NB4 (cell line): ENCODE measurements around the gene SYNGR1.
"Not testable (repeated sequence)": the region's sequence is repeated elsewhere in the genome, so short reads cannot be mapped to it uniquely, and the experiment has no call there.

Source experiments
- DNase-seq: peaks from one replicate; pipeline ENCODE4 v3.0.0; 2010; ENCODE audit warnings: low read depth
- H3K4me3 ChIP-seq: one replicate; pipeline ENCODE4 v1.5.1; 2011; ENCODE audit warnings: mild to moderate bottlenecking, low read depth, low read length, moderate library complexity
- MYC ChIP-seq: IDR thresholded peaks from 2 replicates; pipeline ENCODE4 v1.6.1; 2011; ENCODE audit warnings: low read depth, low read length
- POLR2A ChIP-seq: IDR thresholded peaks from 2 replicates; pipeline ENCODE4 v1.6.1; 2011; ENCODE audit warnings: mild to moderate bottlenecking; ENCODE audit not compliant: insufficient read length; ENCODE audit errors: extremely low read depth
- TF ChIP-seq, protein P1 (sequence below): IDR thresholded peaks from 2 replicates; pipeline ENCODE4 v1.6.1; 2011; ENCODE audit warnings: low read depth, low read length
- TF ChIP-seq, protein P2 (sequence below): IDR thresholded peaks from one replicate; pipeline ENCODE4 v1.5.1; 2012; ENCODE audit warnings: low read depth, low read length

The SYNGR1 gene

DNA sequence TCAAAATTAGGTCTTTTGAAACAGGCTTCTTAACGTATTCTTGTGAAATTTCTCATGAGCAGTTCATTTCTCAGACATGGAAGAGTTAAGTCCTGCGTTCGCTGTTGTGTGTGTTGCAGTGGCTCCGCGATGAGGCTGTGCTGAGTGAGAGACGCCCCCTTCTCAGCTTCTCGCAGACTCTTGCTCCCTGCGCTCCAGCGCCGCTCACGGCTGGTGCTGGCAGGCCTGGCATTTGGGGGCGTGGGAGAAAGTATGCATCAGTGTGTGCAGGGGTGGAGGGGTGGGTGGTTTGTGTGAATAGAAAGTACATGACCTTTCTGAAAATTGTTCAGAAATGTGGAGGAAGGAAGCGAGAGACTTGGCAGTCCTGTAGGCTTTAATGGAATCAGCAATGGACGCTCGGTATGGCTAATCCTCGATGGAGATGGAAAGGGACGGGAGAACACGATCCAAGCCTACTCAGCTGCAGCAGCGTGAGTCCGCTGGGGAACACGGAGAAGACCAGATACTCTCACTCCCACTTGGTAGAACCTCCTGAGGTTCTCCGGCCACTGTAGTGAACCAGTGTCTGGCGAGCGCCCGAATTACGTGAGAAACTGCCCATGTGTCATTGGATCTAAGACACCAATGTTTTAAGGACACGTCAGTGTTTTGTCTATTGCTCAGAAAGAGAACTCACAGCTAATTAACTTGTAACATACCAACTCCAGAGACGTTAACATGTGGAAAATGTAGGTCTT is 55.7 kb downstream of the SYNGR1 start:
- no peak overlapping the region for H3K4me3 ChIP-seq
- no peak for DNase-seq

DNA sequence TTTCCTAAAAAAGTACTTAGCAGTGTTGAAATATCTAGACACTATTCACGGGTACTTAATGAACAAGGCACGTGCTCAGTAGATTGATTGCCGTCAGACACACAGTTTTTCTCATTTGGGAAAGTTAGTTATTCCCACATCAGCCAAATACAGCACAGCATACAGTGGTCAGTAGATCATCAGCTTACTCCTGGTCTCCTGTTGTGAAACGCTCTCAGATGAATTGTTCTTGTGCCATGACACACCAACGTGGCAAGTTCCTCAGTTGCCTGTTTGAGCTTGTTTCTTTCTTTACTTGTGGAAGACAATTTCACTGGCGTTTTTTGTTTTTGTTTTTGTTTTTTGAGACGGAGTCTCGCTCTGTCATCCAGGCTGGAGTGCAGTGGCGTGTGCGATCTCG is 58.4 kb downstream of the SYNGR1 start:
- DNase-seq: no peak
- H3K4me3 ChIP-seq: no peak overlapping the region
- no peak for TF ChIP-seq POLR2A
- TF ChIP-seq, protein P1, sequence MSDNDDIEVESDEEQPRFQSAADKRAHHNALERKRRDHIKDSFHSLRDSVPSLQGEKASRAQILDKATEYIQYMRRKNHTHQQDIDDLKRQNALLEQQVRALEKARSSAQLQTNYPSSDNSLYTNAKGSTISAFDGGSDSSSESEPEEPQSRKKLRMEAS: no peak

More for the DNA sequence above, 55.7 kb downstream of the SYNGR1 start:
- TF ChIP-seq POLR2A (no peak), MYC (no peak)
- TF ChIP-seq, protein P2, sequence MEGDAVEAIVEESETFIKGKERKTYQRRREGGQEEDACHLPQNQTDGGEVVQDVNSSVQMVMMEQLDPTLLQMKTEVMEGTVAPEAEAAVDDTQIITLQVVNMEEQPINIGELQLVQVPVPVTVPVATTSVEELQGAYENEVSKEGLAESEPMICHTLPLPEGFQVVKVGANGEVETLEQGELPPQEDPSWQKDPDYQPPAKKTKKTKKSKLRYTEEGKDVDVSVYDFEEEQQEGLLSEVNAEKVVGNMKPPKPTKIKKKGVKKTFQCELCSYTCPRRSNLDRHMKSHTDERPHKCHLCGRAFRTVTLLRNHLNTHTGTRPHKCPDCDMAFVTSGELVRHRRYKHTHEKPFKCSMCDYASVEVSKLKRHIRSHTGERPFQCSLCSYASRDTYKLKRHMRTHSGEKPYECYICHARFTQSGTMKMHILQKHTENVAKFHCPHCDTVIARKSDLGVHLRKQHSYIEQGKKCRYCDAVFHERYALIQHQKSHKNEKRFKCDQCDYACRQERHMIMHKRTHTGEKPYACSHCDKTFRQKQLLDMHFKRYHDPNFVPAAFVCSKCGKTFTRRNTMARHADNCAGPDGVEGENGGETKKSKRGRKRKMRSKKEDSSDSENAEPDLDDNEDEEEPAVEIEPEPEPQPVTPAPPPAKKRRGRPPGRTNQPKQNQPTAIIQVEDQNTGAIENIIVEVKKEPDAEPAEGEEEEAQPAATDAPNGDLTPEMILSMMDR: no peak
- TF ChIP-seq, protein P1: no peak

DNA sequence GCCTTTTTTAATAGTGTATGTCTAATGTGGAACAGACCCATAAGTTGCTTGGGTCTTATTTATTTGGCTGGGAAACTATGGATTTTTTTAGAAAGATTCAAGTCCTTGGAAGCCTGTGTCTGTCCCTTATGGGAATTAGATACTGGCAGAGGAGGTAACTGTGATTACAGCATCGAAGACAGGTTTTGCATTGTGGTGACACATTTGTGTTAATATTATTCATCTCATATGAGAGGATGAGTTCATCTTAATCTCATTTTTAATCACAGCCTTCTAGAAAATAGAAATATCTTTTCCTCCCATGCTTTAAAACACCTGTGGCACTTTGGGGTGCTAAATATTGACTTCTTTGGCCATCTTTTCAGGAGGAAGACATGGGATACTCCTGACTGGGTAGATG is 59.0 kb downstream of the SYNGR1 start:
- DNase-seq: no peak

DNA sequence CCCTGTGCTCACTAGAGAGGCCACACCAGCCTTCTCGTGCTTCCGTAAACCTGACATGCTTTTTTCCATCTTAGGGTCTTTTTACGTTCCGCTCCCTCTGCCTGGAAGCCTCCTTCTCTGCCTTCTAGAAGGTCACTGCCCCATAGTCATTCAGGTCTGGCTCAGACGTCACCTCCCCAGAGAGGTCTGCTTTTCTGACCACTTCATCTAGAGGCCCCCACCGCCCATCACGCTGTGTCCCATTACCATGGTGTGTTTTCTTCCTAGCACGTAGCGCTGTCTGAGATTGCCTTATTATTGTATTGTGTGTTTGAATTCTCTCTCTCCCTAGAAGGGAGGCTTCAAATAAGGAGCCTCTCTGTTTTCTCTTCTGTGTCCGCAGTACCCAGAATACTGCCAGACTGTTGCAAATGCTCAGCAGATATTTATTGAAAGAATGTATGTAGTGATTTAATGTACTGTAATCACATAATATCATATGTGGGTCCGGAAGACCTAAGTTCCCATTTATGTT is 59.8 kb downstream of the SYNGR1 start:
- H3K4me3 ChIP-seq: no peak overlapping the region
- DNase-seq: no peak
- TF ChIP-seq, protein P2: no peak
- TF ChIP-seq, protein P1: no peak
- TF ChIP-seq POLR2A (no peak), MYC (no peak)

More for the DNA sequence above, 59.0 kb downstream of the SYNGR1 start:
- TF ChIP-seq, protein P1: no peak
- TF ChIP-seq, protein P2: no peak
- TF ChIP-seq POLR2A (no peak), MYC (no peak)
- no peak overlapping the region for H3K4me3 ChIP-seq

DNA sequence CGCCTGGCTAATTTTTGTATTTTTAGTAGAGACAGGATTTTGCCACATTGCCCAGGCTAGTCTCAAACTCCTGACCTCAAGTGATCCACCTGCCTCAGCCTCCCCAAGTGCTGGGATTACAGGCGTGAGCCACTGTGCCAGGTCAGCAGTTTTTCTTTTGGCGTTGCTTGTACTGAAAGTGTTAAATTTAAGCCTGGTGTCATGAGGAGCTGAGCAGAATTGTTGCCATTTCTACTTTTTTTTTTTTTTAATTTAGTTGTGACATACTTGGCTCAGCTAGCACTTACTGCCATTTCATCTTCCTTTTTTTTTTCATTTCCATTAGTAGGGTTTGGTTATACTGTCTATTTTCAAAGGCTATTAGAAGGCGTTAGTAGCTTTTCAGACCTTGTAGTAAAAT is 60.5 kb downstream of the SYNGR1 start:
- H3K4me3 ChIP-seq: no peak overlapping the region
- TF ChIP-seq, protein P2: no peak
- TF ChIP-seq MYC (no peak), POLR2A (no peak)
- TF ChIP-seq, protein P1: no peak
- DNase-seq: no peak

DNA sequence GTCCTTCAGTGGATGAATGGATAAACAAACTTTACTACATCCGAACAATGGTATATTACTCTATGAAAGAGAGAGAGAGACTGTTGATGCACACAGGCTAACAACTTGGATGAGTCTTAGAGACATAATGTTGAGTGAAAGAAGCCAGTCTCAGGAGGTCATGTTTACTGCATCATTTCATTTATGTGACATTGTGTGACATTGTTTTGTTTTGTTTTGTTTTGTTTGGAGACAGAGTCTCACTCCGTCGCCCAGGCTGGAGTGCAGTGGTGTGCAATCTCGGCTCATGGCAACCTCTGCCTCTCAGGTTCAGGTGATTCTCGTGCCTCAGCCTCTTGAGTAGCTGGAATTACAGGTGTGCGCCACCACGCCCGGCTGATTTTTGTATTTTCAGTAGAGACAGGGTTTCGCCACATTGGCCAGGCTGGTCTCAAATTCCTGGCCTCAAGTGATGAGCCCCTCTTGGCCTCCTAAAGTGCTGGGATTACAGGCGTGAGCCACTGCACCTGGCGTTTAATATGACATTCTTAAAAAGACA is 62.1 kb downstream of the SYNGR1 start:
- DNase-seq, H3K4me3 ChIP-seq: not testable (repeated sequence)

DNA sequence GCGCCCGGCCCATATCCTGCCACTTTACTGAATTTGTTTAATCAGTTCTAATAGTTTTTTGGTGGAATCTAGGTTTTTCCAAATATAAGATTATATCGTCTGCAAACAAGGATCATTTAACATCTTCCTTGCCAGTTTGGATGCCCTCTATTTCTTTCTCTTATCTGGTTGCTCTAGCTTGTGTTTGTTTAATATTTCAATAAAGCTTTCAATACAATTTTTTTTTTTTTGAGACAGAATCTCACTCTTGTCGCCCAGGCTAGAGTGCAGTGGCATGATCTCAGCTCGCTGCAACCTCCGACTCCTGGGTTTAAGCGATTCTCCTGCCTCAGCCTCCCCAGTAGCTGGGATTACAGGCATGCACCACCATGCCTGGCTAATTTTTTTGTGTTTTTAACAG is 63.4 kb downstream of the SYNGR1 start:
- not testable (repeated sequence) for DNase-seq

More for the DNA sequence above, 63.4 kb downstream of the SYNGR1 start:
- not testable (repeated sequence) for H3K4me3 ChIP-seq
